ENCODE measurements around the gene PCDH9. TPM values are rescaled to one million over a fixed set of nuclear protein-coding genes. Genes with fewer than 3 reads are reported as not detected.

PCDH9 gene
- total RNA-seq, 1 experiment from 2014 or later: 2.2 TPM

DNA sequence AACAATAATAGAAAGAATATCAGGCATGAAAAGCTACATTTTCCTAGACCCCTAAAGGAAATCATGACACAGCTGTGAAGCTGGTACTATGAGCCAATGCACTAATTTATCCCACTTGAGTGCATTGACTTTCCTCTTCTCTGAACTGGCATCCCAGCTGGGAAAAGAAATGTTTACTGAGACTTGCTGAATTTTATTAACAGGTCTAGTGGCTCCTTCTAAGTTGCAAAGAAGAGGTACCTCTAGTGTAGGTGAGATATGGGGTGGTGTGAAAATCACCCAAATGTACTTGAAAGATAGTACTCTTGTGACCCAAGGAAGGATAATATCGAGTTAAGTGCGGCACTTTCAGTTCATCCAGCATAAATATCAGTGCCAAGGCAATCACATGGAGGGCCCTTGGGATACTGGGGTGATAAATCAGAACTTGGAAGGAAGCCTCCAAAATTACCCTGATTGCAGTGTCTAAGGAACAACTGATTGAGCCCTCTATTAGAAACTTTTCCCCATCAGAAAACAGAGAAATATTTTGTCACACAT, 369.2 kb downstream of the PCDH9 start:
- Histone ChIP-seq H3K36me3 (no peaks in the 10 kb centered on the region), H3K27ac (no peak overlapping the region), H3K27me3 (replicated peaks) (no peaks in the 10 kb centered on the region), H3K4me3 (no peak overlapping the region), H3K4me1 (replicated peaks) (no peaks in the 10 kb centered on the region), H3K9me3 (replicated peaks) (no peaks in the 10 kb centered on the region)
- DNase-seq (ENCODE audit: low read depth in 1 of 2, low spot score in 2 of 2): no peak

DNA sequence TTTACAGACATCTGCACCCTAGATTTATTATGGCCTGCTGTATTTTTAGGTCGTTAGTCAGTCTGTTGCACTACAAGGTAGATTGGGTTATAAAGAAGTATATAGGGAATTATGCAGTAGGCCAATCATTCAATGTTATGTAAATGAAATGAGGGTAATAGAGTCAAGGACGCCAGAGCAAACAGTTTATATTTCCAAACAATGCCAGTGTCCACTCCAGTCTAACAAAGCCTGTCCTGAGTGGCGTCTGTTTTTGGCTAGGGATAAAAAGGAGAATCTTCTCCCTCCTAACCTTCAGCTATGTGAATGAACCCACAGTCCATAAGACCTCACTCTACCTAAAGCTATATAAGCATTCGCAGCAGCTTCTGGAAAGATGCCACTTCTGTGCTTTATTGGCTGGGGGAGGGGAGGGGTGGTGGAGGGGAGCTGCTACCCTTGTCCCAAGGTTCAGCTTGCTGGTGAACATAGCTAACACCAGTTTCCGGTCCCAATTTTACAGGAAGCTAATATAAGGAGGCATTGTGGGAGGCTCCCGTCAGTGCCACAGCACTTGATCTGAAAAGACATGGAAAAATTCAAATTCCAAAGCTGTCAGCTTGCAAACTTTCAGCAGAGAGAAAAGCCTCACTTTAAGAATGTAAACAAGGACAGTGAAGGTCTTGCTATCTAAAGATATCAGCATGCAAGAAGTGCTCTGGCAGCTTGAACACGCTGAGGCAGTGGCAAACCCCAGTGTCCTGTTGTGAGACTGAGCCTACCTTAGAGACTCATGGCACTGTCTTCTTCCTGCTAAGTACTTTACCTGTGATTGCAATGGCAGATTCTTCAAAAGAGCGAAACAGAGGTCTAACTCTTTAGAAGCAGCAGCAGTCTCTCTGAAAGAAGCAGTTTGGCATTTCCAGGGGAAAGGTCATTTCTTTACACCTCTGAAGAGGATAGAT, 369.9 kb downstream of the PCDH9 start:
- Histone ChIP-seq H3K4me3 (no peak overlapping the region), H3K27me3 (replicated peaks) (no peaks in the 10 kb centered on the region), H3K4me1 (replicated peaks) (no peaks in the 10 kb centered on the region), H3K27ac (no peak overlapping the region), H3K9me3 (replicated peaks) (no peaks in the 10 kb centered on the region), H3K36me3 (no peaks in the 10 kb centered on the region)
- no peak for DNase-seq (ENCODE audit: low read depth in 1 of 2, low spot score in 2 of 2)

DNA sequence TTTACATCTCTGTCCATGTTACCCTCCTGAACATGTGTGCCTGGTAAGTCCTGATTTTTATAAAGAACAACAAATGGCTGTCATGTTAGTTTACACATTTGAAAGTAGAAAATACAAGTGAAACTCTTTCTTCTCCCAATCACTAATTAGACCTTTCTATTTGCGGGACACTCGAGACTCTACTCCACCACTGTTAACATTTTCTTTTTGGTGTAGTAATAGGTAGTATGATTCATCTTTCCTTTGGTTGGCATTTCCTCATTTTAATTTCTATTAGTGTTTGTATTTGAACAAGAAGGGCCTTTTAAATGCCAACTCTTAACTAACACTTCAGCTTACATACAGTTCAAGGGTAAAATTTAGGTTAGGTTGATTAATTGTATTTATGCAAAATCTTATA, 371.1 kb downstream of the PCDH9 start:
- Histone ChIP-seq H3K27me3 (replicated peaks) (no peaks in the 10 kb centered on the region), H3K4me3 (no peak overlapping the region), H3K36me3 (no peaks in the 10 kb centered on the region), H3K27ac (no peak overlapping the region), H3K4me1 (replicated peaks) (no peaks in the 10 kb centered on the region), H3K9me3 (replicated peaks) (no peaks in the 10 kb centered on the region)
- no peak for DNase-seq (ENCODE audit: low read depth in 1 of 2, low spot score in 2 of 2)

DNA sequence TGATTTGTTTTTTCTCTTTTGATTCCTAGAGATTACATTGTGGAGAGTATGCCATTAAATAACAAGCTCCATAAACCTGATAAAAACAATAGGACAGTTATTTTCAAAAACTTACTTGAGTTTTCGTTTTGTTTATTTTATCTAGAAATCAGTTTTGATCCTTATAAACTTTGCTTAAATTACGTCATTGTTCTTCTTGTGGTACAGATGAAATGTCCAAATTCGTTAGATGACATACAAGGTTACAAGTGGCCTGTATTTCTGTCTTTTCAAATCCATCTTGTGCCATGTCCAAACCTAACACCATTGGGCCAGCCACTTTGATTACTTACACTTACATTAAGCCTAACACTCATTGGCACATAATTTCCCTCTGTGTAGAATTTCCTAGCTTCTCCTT, 372.0 kb downstream of the PCDH9 start:
- Histone ChIP-seq H3K4me1 (replicated peaks) (no peaks in the 10 kb centered on the region), H3K4me3 (no peak overlapping the region), H3K27ac (no peak overlapping the region), H3K27me3 (replicated peaks) (no peaks in the 10 kb centered on the region), H3K9me3 (replicated peaks) (no peaks in the 10 kb centered on the region), H3K36me3 (no peaks in the 10 kb centered on the region)
- DNase-seq (ENCODE audit: low read depth in 1 of 2, low spot score in 2 of 2): no peak

DNA sequence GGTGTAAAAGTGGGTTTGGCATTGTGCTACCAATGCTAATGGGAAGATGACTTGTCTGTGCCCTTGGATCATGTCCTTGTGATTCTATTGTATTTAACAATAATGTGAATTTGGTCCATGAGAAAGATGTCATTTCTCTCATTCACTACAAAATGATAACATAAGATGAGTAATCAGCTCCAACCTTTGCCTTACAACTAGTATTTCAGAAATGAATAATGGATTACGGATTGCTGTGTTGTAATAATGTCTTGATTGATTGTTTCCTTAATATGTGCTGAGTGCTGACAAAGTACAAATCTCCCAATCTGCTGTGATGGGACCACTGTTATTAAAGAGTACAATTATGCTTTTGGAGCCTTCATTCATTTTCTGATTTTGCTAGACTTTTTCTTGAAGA, 375.0 kb downstream of the PCDH9 start:
- Histone ChIP-seq H3K4me3 (no peak overlapping the region), H3K27me3 (replicated peaks) (no peaks in the 10 kb centered on the region), H3K9me3 (replicated peaks) (no peaks in the 10 kb centered on the region), H3K4me1 (replicated peaks) (no peaks in the 10 kb centered on the region), H3K36me3 (no peaks in the 10 kb centered on the region), H3K27ac (no peak overlapping the region)
- DNase-seq (ENCODE audit: low read depth in 1 of 2, low spot score in 2 of 2): no peak

DNA sequence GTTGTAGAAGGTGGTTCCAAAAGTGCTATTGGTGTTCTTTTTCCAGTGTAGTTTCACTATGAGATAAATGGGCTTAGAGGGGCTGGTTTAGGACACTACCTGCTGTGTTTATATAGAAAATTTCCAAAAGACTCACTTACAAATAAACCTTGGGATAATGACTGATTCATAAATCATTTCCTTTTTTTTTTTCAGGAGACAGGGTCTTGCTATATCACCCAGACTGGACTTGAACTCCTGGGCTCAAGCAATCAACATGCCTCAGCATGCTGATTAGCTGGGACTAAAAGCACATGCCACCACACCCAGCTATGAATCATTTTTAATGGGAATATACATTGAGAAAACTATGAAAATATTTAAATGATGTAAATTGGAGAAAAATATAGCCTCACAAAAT, 376.6 kb downstream of the PCDH9 start:
- Histone ChIP-seq H3K9me3 (replicated peaks) (no peaks in the 10 kb centered on the region), H3K4me1 (replicated peaks) (no peaks in the 10 kb centered on the region), H3K4me3 (no peak overlapping the region), H3K27me3 (replicated peaks) (no peaks in the 10 kb centered on the region), H3K27ac (no peak overlapping the region), H3K36me3 (no peaks in the 10 kb centered on the region)
- no peak for DNase-seq (ENCODE audit: low read depth in 1 of 2, low spot score in 2 of 2)

DNA sequence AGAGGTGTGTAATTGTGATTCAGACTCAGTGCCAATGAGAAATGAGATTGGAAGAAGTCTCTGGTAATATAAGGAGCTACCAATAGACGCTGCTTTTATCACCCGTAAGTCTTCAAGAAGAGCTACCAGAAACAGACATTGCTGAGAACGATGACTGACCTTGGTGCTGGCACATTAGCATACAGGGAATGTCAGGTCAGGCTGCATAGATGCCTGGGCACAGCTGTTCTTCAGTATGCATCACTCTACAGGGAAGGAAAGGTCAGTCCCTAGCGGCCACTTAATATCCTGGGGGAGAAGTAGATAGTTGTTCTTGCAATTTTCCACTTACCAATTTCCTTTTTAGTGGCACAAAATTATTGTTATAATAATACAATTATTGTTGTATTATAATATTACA, 380.4 kb downstream of the PCDH9 start:
- H3K36me3 ChIP-seq: no peaks in the 10 kb centered on the region
- no peak for DNase-seq (ENCODE audit: low read depth in 1 of 2, low spot score in 2 of 2)
- no peaks in the 10 kb centered on the region for H3K4me1 ChIP-seq (replicated peaks)
- no peaks in the 10 kb centered on the region for H3K27me3 ChIP-seq (replicated peaks)
- H3K27ac ChIP-seq: no peak overlapping the region
- no peaks in the 10 kb centered on the region for H3K9me3 ChIP-seq (replicated peaks)
- H3K4me3 ChIP-seq: no peak overlapping the region

DNA sequence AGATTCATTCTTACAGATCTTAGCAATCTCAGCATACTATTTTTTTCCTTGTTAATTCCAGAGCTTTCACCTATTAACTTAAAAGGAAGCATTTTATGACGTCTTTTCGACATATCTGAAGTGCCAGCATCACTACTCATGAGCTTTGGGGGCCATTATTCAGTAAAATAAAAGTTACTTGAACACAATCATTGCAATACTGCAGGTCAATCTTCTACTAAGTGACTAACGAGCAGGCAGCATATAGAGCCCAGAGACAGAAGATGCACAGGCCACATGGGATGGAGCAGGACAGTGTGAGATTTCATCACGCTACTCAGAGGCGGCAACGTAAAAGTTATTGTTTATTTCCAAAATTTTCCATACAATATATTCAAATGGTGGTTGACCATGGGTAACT, 382.6 kb downstream of the PCDH9 start:
- Histone ChIP-seq H3K4me1 (replicated peaks) (no peaks in the 10 kb centered on the region), H3K27me3 (replicated peaks) (no peaks in the 10 kb centered on the region), H3K36me3 (no peaks in the 10 kb centered on the region), H3K4me3 (no peak overlapping the region), H3K27ac (no peak overlapping the region), H3K9me3 (replicated peaks) (no peaks in the 10 kb centered on the region)
- DNase-seq (ENCODE audit: low read depth in 1 of 2, low spot score in 2 of 2): no peak

DNA sequence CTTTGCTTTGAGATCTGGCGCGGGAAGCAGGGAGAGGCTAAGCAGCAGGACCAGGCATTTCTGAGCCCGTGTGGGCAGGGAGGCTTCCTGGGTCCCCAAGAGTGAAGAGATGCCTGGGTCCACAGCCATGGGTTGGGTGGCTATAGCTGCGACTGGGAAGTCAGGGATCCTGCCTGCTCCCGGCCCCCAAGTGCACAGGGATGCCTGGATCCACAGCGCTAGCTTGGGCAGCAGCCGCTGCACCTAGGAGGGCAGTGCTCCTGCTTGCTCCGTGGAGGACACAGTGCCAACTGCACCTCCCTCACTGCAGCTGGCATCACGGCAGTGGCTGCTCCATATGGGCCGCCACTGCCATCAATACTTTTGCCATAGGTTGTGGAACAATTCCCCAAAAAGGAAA, 384.7 kb downstream of the PCDH9 start:
- H3K4me1 ChIP-seq (replicated peaks): no peaks in the 10 kb centered on the region
- no peaks in the 10 kb centered on the region for H3K9me3 ChIP-seq (replicated peaks)
- no peak for DNase-seq (ENCODE audit: low read depth in 1 of 2, low spot score in 2 of 2)
- H3K27me3 ChIP-seq (replicated peaks): no peaks in the 10 kb centered on the region
- H3K4me3 ChIP-seq: no peak overlapping the region
- no peaks in the 10 kb centered on the region for H3K36me3 ChIP-seq
- no peak overlapping the region for H3K27ac ChIP-seq

DNA sequence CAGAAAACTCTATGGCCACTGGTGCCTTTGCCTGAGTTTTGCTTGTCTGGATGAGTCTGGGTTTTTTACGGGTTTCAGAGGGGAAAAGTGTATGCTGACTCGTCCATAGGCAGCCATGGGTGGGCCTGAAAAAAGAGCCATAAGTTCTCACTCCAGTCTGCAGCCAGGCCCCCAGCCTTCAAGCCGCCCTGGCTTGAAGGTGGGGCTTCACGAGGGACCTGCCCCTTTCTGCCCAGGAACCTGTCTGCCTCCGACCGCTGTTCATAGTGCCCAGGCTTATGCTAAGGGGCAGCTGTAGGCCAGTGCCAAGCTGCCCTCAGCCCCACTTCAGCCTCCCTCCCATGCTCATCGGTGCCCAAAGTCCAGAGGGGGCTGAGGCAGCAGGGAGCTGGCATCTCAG, 385.2 kb downstream of the PCDH9 start:
- Histone ChIP-seq H3K4me1 (replicated peaks) (no peaks in the 10 kb centered on the region), H3K36me3 (no peaks in the 10 kb centered on the region), H3K4me3 (no peak overlapping the region)

DNA sequence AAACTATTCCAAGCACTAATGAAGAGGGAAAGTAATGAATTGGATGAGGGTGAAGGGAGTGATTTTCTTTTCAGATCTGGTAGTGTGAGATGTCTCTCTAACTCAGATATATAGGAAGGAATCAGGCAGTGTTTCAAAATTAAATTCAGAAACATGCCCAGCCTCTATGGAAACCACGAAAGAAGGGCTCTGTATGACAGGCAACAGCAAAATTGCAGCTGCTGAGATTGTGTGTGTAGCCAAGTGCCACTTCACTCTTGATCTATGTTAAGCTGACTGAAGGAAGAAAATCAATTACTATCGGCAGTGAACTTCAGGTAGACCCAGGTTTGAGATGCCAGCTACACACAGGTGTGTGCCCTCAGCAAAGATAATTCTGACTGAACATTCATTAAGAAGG, 387.4 kb downstream of the PCDH9 start:
- no peaks in the 10 kb centered on the region for H3K4me1 ChIP-seq (replicated peaks)
- H3K36me3 ChIP-seq: no peaks in the 10 kb centered on the region
- H3K9me3 ChIP-seq (replicated peaks): no peaks in the 10 kb centered on the region
- no peak overlapping the region for H3K4me3 ChIP-seq
- no peak overlapping the region for H3K27ac ChIP-seq
- no peak for DNase-seq (ENCODE audit: low read depth in 1 of 2, low spot score in 2 of 2)
- H3K27me3 ChIP-seq (replicated peaks): no peaks in the 10 kb centered on the region

More for the DNA sequence above, 385.2 kb downstream of the PCDH9 start:
- H3K27me3 ChIP-seq (replicated peaks): no peaks in the 10 kb centered on the region
- H3K27ac ChIP-seq: no peak overlapping the region
- no peak for DNase-seq (ENCODE audit: low read depth in 1 of 2, low spot score in 2 of 2)
- H3K9me3 ChIP-seq (replicated peaks): no peaks in the 10 kb centered on the region

DNA sequence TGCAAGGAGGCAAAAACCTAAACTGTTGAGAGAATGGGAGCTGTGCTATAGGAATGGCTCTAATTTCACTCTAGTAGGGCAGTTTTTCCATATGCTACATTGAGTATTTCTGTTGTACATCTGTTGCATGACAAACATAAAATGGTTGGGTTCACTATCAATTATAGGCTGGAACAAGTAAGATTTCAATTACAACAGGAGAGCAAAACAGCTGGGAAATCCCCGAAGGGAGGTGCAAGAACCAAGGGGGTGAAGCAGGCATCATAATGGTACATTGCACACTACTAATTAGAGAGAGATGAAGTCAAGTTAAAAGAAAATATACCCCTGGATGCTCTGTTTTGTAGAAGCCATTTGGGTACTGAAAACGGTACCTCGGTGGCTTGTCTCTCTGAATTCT, 389.5 kb downstream of the PCDH9 start:
- no peak for DNase-seq (ENCODE audit: low read depth in 1 of 2, low spot score in 2 of 2)
- H3K36me3 ChIP-seq: no peaks in the 10 kb centered on the region
- H3K27me3 ChIP-seq (replicated peaks): no peaks in the 10 kb centered on the region
- H3K4me3 ChIP-seq: no peak overlapping the region
- no peaks in the 10 kb centered on the region for H3K4me1 ChIP-seq (replicated peaks)
- H3K27ac ChIP-seq: no peak overlapping the region
- no peaks in the 10 kb centered on the region for H3K9me3 ChIP-seq (replicated peaks)

DNA sequence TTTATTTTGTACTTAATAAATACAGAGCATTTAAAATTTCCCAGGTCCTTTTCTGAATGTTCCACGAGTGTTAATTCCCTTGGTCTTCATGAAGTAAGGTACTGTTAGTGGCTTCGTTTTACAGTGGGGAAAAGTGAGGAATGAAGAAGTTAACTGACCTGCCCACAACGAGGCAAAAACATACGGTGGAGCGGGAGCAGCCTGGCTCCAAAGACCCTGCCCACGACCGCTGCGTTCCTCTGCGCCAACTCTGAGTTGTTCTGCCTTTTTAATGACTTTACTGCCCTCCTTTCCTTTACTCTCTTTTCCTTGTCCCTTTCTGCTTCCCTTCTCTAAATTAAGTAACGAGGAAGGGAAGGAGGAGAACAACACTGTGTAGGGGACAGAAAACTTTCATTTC, 392.9 kb downstream of the PCDH9 start:
- Histone ChIP-seq H3K4me1 (replicated peaks) (no peaks in the 10 kb centered on the region), H3K27me3 (replicated peaks) (no peaks in the 10 kb centered on the region), H3K36me3 (no peaks in the 10 kb centered on the region), H3K4me3 (no peak overlapping the region), H3K27ac (no peak overlapping the region), H3K9me3 (replicated peaks) (no peaks in the 10 kb centered on the region)
- DNase-seq (ENCODE audit: low read depth in 1 of 2, low spot score in 2 of 2): no peak

DNA sequence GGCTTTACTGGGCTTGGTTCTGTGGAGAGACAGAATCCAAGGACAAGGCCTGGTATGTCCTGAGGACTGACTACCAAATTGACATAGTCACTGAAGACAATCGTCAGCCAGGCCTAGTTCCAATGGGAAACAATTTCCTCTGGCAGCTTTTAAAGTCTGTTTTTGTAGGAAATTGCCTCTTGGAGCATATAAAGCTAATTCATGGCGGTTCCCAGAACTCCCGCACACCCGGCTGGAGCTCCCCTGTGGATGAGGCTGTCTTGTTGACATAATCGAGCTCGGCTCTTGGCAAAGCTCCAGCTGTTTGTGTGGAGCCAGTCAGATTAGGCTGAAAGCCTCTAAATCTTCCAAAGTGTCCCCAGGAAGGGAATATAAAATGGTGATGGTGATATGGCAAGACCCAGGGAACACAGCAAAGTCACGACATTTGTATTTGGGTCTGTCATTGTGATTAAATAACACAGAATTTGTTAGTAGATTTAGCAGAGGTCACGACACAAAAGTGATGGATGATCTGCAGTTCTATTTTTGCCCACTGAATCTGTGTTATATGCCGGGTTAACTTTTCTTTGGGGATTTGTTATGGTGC, 395.0 kb downstream of the PCDH9 start:
- DNase-seq (ENCODE audit: low read depth in 1 of 2, low spot score in 2 of 2): no peak
- Histone ChIP-seq H3K4me3 (no peak overlapping the region), H3K9me3 (replicated peaks) (no peaks in the 10 kb centered on the region), H3K4me1 (replicated peaks) (no peaks in the 10 kb centered on the region), H3K27me3 (replicated peaks) (no peaks in the 10 kb centered on the region), H3K36me3 (no peaks in the 10 kb centered on the region), H3K27ac (no peak overlapping the region)
